RWPE2 (cell line): Measurements from ENCODE around the gene C1orf21.

ENCODE experiments used
- ATAC-seq: fragments of 200-7000 bp; cut with Tn5 transposase; 3 replicates; pipeline ENCODE4 v1.9.1; 2021; ENCODE audit warnings: low read depth
- DNase-seq: peaks from one replicate; pipeline ENCODE4 v3.0.0-alpha.2; 2020; ENCODE audit warnings: low spot score
- H3K27ac ChIP-seq: fragments of 450-650 bp; 2 replicates; pipeline ENCODE4 v1.5.1; 2017; ENCODE audit warnings: mild to moderate bottlenecking; ENCODE audit not compliant: poor library complexity, severe bottlenecking
- H3K27me3 ChIP-seq: fragments of 250-450 bp; sonication (Bioruptor Pico); 2 replicates; pipeline ENCODE4 v1.5.1; 2021; ENCODE audit warnings: mild to moderate bottlenecking, moderate library complexity; ENCODE audit not compliant: insufficient read depth, poor library complexity, severe bottlenecking
- H3K36me3 ChIP-seq: fragments of 250-450 bp; sonication (Bioruptor Pico); 2 replicates; pipeline ENCODE4 v1.5.1; 2020; ENCODE audit warnings: low read depth, mild to moderate bottlenecking, moderate library complexity
- H3K4me1 ChIP-seq: fragments of 250-450 bp; sonication (Bioruptor Pico); 2 replicates; pipeline ENCODE4 v1.5.1; 2021; ENCODE audit warnings: mild to moderate bottlenecking, moderate library complexity; ENCODE audit not compliant: insufficient read depth, poor library complexity, severe bottlenecking
- H3K4me3 ChIP-seq: fragments of 250-450 bp; sonication (Bioruptor Pico); 2 replicates; pipeline ENCODE4 v1.5.1; 2021; ENCODE audit warnings: mild to moderate bottlenecking, moderate library complexity; ENCODE audit not compliant: severe bottlenecking
- H3K9me3 ChIP-seq: fragments of 250-450 bp; sonication (Bioruptor Pico); 2 replicates; pipeline ENCODE4 v1.5.1; 2021; ENCODE audit warnings: mild to moderate bottlenecking, moderate library complexity; ENCODE audit not compliant: severe bottlenecking
- TF ChIP-seq, protein P1 (sequence below): fragments of 450-650 bp; IDR thresholded peaks from one replicate; pipeline ENCODE4 v1.5.1; 2017; ENCODE audit warnings: mild to moderate bottlenecking, moderate library complexity; ENCODE audit not compliant: poor library complexity, severe bottlenecking

The C1orf21 gene

DNA sequence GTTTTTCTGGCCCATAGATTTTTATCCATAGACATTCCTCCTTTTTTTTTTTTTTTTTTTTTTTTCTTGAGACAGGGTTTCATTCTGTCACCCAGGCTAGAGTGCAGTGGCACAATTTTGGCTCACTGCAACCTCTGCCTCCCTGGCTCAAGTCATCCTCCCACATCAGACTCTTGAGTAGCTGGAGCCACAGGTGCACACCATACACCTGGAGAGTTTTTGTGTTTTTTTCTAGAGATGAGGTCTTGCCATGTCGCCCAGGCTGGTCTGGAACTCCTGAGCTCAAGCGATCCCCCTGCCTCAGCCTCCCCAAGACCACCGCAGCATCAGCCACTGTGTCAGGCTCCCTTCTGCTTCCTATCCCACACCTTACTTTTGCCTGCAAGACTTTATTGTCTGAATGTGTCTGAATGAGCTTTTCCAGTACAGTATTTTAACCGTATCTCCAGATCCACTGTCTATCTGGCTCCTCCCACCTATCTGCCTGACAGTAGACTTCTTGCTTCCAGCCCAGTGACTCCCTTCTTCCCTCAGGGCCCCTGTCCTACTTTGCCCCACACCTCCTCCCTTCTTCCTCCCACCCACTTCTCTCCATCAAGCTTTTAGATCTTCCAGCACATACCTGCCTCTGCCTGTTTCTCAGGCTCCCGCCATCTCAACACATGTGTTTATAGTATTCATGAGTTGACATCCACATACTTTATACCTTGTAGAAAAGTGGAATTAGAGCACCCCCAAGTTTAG lies 6.1 kb downstream of the C1orf21 start:
- Histone ChIP-seq H3K27ac (no peak overlapping the region), H3K36me3 (no peaks in the 10 kb centered on the region), H3K4me3 (no peak overlapping the region), H3K4me1 (peaks cover 37% of the 10 kb centered on the region), H3K27me3 (no peaks in the 10 kb centered on the region), H3K9me3 (no peaks in the 10 kb centered on the region)
- DNase-seq, result no peak
- ATAC-seq, result no peak
- TF ChIP-seq, protein P1, sequence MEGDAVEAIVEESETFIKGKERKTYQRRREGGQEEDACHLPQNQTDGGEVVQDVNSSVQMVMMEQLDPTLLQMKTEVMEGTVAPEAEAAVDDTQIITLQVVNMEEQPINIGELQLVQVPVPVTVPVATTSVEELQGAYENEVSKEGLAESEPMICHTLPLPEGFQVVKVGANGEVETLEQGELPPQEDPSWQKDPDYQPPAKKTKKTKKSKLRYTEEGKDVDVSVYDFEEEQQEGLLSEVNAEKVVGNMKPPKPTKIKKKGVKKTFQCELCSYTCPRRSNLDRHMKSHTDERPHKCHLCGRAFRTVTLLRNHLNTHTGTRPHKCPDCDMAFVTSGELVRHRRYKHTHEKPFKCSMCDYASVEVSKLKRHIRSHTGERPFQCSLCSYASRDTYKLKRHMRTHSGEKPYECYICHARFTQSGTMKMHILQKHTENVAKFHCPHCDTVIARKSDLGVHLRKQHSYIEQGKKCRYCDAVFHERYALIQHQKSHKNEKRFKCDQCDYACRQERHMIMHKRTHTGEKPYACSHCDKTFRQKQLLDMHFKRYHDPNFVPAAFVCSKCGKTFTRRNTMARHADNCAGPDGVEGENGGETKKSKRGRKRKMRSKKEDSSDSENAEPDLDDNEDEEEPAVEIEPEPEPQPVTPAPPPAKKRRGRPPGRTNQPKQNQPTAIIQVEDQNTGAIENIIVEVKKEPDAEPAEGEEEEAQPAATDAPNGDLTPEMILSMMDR, result no peak

DNA sequence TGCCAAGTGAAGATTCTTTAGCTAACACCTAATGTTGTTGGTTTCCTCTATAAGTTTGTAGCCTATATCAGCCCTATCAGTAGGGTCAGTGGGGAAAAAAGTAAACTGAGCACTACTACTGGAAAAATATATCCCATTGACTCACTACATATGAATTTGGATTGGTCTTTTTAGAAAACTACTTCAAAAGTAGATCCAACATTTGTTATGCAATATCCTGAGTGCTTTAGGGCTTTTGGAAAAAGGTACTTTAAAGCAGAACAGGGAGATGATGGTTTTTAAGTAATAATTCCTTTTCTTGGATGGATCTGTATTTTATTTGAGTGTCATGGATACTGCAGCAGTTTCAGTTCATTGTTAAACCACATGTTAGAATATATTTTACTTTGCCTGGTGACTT lies 7.1 kb downstream of the C1orf21 start:
- no peak; the same call in 2 of the 3 replicates for ATAC-seq
- no peaks in the 10 kb centered on the region for H3K9me3 ChIP-seq

DNA sequence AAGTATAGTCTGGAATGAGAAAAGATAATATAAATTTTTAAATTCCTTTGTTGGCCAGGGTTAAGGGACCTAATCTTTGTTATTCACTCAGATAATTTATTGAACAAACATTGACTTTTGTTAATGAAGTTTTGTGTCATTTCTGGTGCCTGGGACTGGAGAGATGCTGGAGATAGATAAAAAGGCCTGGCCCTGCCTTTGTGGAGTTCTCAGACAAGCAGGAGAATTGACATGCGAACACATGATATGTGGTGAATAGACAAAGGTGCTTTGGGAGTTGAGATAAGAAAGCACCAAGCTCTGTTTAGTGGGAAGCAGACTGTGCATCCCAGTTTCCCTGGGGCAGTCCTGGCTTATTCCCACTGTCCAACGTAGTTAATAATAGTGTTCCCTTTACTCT lies 8.5 kb downstream of the C1orf21 start:
- no peak for DNase-seq
- Histone ChIP-seq H3K4me3 (no peak overlapping the region), H3K36me3 (no peaks in the 10 kb centered on the region), H3K27ac (no peak overlapping the region), H3K27me3 (no peaks in the 10 kb centered on the region), H3K4me1 (peaks cover 18% of the 10 kb centered on the region), H3K9me3 (no peaks in the 10 kb centered on the region)
- ATAC-seq, result no peak
- TF ChIP-seq, protein P1, result no peak

More for the DNA sequence above, 7.1 kb downstream of the C1orf21 start:
- no peak for DNase-seq
- Histone ChIP-seq H3K27ac (peak overlapping the region; percentile 2), H3K4me3 (no peak overlapping the region), H3K36me3 (no peaks in the 10 kb centered on the region), H3K27me3 (no peaks in the 10 kb centered on the region), H3K4me1 (peaks cover 32% of the 10 kb centered on the region)
- TF ChIP-seq, protein P1, result no peak

DNA sequence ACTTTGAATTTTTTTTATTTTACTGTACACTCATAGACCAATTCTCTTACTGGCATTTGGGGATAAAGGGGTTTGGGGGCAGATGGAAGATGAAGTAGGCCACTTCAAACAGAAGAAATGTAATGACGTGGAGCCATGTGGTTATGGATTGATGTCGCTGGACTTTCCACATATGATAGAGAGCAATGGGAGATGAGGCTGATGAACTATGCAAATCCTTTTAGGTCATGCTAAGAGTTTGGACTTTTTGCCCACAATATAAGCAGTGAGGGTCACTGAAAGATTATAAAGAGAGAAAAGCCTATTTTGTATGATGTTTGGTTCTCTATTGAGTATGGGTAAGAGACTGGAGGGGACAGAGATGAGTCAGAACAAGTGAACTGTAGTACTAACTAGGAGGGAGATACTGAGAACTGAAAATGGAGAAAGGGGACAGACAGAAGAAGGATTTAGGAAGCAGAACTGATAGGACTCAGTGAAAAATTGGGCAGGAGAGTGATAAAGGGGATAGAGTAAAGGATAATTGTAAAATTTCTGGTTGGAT lies 9.2 kb downstream of the C1orf21 start:
- Histone ChIP-seq H3K9me3 (no peaks in the 10 kb centered on the region), H3K27ac (no peak overlapping the region), H3K4me1 (peaks cover 13% of the 10 kb centered on the region), H3K4me3 (no peak overlapping the region), H3K36me3 (no peaks in the 10 kb centered on the region), H3K27me3 (no peaks in the 10 kb centered on the region)
- ATAC-seq (no peak), DNase-seq (no peak)
- TF ChIP-seq, protein P1, result no peak
